CD4-positive, alpha-beta T cell (primary cell): Measurements from ENCODE around the gene LIPI. TPM values are rescaled to one million over a fixed set of nuclear protein-coding genes. Genes with fewer than 3 reads are reported as not detected.

Experiments
- ATAC-seq: fragments of 200-7000 bp; cut with Tn5 transposase; one replicate; pipeline ENCODE4 v1.10.0; 2022; ENCODE audit warnings: mild to moderate bottlenecking; ENCODE audit not compliant: poor library complexity
- CTCF ChIA-PET: fragments of 350-600 bp; sonication (Branson Sonifier 250); formaldehyde crosslinking; loops from one replicate; lab custom pipeline; 2021; ENCODE audit warnings: antibody characterized with exemption, inconsistent platforms; lab: Charles Lee
- POLR2A ChIA-PET: fragments of 350-600 bp; sonication (Branson Sonifier 250); formaldehyde crosslinking; loops from one replicate; lab custom pipeline; 2021; ENCODE audit warnings: antibody characterized with exemption, inconsistent platforms; lab: Charles Lee
- DNase-seq, 14 experiments: peaks; one replicate each; pipeline ENCODE4 v3.0.0-alpha.2; 2013 to 2020; ENCODE audit warnings: mixed read lengths in 2 of 14
- H3K27ac ChIP-seq, 2 donors: one replicate each; pipeline versions ENCODE4 v1.5.1 to v1.7.0; 2013; ENCODE audit warnings: low read length in 2 of 2, low read depth in 1 of 2, mild to moderate bottlenecking in 1 of 2
- H3K27me3 ChIP-seq, 2 experiments: 1 replicate in 1 of 2; 2 replicates in 1 of 2; pipeline versions ENCODE4 v1.6.1 to v1.7.0; 2013; ENCODE audit warnings: low read length in 2 of 2, control low read depth in 1 of 2, mild to moderate bottlenecking in 1 of 2, moderate library complexity in 1 of 2; ENCODE audit not compliant: insufficient read depth in 2 of 2, control insufficient read depth in 1 of 2
- H3K36me3 ChIP-seq: one replicate; pipeline ENCODE4 v1.6.1; 2013; ENCODE audit warnings: low read length, control low read depth; ENCODE audit not compliant: insufficient read depth
- H3K4me1 ChIP-seq: one replicate; pipeline ENCODE4 v1.6.1; 2013; ENCODE audit warnings: low read length, control low read depth; ENCODE audit not compliant: insufficient read depth
- H3K4me3 ChIP-seq: one replicate; pipeline ENCODE4 v1.5.1; 2013; ENCODE audit warnings: mild to moderate bottlenecking, low read length, moderate library complexity
- H3K9me3 ChIP-seq, 2 experiments: 1 replicate in 1 of 2; 2 replicates in 1 of 2; pipeline versions ENCODE4 v1.6.1 to v1.7.0; 2013; ENCODE audit warnings: low read length in 2 of 2, mild to moderate bottlenecking in 2 of 2, control low read depth in 1 of 2, moderate library complexity in 1 of 2; ENCODE audit not compliant: control insufficient read depth in 1 of 2, insufficient read depth in 1 of 2
- H3K27ac Mint-ChIP-seq: one replicate; pipeline ENCODE4 v1.8.0; 2020; ENCODE audit warnings: mixed read lengths
- H3K27me3 Mint-ChIP-seq: one replicate; pipeline ENCODE4 v1.8.0; 2021; ENCODE audit warnings: mixed read lengths
- H3K36me3 Mint-ChIP-seq: one replicate; pipeline ENCODE4 v1.8.0; 2021; ENCODE audit warnings: low read depth, mixed read lengths
- H3K4me1 Mint-ChIP-seq: one replicate; pipeline ENCODE4 v1.8.0; 2021; ENCODE audit warnings: low read depth, mixed read lengths
- H3K4me3 Mint-ChIP-seq: one replicate; pipeline ENCODE4 v1.8.0; 2020; ENCODE audit warnings: mild to moderate bottlenecking, mixed read lengths
- H3K9me3 Mint-ChIP-seq: one replicate; pipeline ENCODE4 v1.8.0; 2020; ENCODE audit warnings: mixed read lengths
- CTCF ChIP-seq: fragments of 200-600 bp; IDR thresholded peaks from one replicate; pipeline ENCODE4 v1.8.0; 2022; ENCODE audit warnings: antibody characterized with exemption, mild to moderate bottlenecking
- intact Hi-C, 2 experiments: fragments of 100-400 bp; cut with DNase I in 1 of 2; cut with micrococcal nuclease in 1 of 2; formaldehyde crosslinking; loops; one replicate each; pipeline versions ENCODE4 v1.15.1 to v1.9.0; 2023 to 2025; cut with DNase I, micrococcal nuclease
- total RNA-seq, 174 experiments: library from RNA in 2 of 174; stranded (reverse) in 2 of 174; gene quantifications; one replicate each; pipeline ENCODE4 v1.2.3 and lab custom pipeline; 2021 to 2026

LIPI gene
- total RNA-seq, 2 experiments from 2014 or later, result not detected

DNA sequence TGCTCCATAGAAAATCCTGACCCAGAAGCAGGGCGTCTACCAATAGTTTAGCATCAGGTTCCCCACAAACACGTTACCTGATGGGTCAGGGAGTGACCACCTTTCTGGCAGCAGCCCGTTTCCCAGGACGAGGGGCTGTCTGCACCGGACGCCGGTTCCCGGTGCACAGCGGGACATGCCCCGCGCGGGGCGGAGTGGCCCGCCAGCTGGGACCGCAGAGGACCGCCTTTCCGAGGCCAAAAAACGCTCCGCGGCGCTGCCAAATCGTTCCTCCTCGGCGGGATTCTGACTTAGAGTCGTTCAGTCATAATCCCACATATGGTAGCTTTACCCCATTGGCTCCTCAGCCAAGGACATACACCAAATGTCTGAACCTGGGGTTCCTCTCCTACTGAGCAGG lies 126.1 kb downstream of the LIPI start:
- POLR2A ChIA-PET, result no interaction called here
- Mint-ChIP-seq H3K4me1 (no peaks in the 10 kb centered on the region), H3K27ac (no peak overlapping the region), H3K4me3 (no peak overlapping the region), H3K9me3 (peaks cover 8% of the 10 kb centered on the region), H3K27me3 (no peaks in the 10 kb centered on the region), H3K36me3 (peaks cover 9% of the 10 kb centered on the region)
- Histone ChIP-seq H3K27ac (no peak overlapping the region), H3K27me3 (no peaks in the 10 kb centered on the region), H3K4me3 (no peak overlapping the region), H3K36me3 (no peaks in the 10 kb centered on the region), H3K9me3 (peaks cover 0 to 37% of the 10 kb centered on the region in 2 experiments), H3K4me1 (no peaks in the 10 kb centered on the region)
- ATAC-seq (no peak), DNase-seq (no peak)
- intact Hi-C loops, result no loop called here
- CTCF ChIA-PET, result no interaction called here
- TF ChIP-seq CTCF, result no peak

DNA sequence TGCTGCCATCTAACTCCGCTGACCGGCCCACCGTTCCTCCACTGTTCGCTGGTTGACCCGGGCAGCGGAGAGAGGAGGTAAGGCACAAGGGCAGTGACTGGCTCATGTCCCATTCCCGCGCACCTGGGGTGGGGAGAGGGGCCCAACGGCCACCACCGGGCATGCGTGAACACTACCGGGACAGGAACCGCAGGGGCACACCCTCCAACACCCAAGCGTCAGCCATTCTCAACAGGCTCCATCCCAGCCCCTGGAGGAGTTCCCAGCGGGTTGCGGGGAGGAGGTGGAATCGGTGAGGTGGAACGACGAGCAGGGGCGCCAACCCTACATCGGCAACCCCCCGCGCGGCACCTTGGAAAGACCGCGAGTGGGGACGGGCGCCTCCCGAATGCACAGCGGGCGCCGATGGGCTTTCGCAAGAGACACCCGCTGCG lies 126.7 kb downstream of the LIPI start:
- Mint-ChIP-seq H3K4me3 (no peak overlapping the region), H3K4me1 (no peaks in the 10 kb centered on the region), H3K9me3 (peaks cover 6% of the 10 kb centered on the region), H3K27ac (no peak overlapping the region), H3K36me3 (peaks cover 5% of the 10 kb centered on the region), H3K27me3 (no peaks in the 10 kb centered on the region)
- Histone ChIP-seq H3K36me3 (no peaks in the 10 kb centered on the region), H3K27me3 (no peaks in the 10 kb centered on the region), H3K9me3 (peaks cover 0 to 41% of the 10 kb centered on the region in 2 experiments), H3K4me3 (no peak overlapping the region), H3K27ac (no peak overlapping the region), H3K4me1 (no peaks in the 10 kb centered on the region)
- ATAC-seq (no peak), DNase-seq (no peak)
- POLR2A ChIA-PET, result no interaction called here
- CTCF ChIA-PET, result no interaction called here
- no peak for TF ChIP-seq CTCF
- intact Hi-C loops, result no loop called here

DNA sequence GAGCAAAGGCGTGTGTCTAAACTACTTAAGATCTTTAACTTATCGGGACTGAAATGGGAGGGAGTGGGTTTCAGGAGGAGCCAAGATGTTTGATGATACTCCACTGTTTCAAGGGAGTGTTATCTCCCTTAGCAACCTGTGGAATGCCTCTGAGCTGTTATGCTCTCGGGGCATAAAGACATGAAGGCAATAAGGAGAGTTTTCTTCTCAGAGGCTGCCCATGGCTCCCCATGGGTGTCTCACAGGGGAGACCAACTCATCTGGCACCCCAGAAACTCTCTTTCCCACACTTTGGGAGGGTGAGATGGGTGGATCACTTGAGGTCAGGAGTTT lies 130.0 kb downstream of the LIPI start:
- no peak overlapping the region for H3K27ac Mint-ChIP-seq
- H3K27ac ChIP-seq, result no peak overlapping the region
- peaks cover 6% of the 10 kb centered on the region for H3K9me3 Mint-ChIP-seq
- peaks cover 0 to 64% of the 10 kb centered on the region in 2 experiments for H3K9me3 ChIP-seq
- no peak for DNase-seq
- H3K27me3 ChIP-seq, result no peaks in the 10 kb centered on the region
- TF ChIP-seq CTCF, result no peak
- no peak overlapping the region for H3K4me3 Mint-ChIP-seq
- H3K36me3 Mint-ChIP-seq, result peaks cover 5% of the 10 kb centered on the region
- ChIA-PET POLR2A (no interaction called here), CTCF (no interaction called here)
- ATAC-seq, result no peak
- H3K27me3 Mint-ChIP-seq, result no peaks in the 10 kb centered on the region
- H3K4me1 Mint-ChIP-seq, result no peaks in the 10 kb centered on the region
- no peak overlapping the region for H3K4me3 ChIP-seq
- intact Hi-C loops, result no loop called here
- no peaks in the 10 kb centered on the region for H3K4me1 ChIP-seq
- no peaks in the 10 kb centered on the region for H3K36me3 ChIP-seq
